Central memory CD8-positive, alpha-beta T cell (primary cell): ENCODE results near the gene CCNQ.

Source experiments
- ATAC-seq: fragments of 150-1000 bp; cut with Tn5 transposase; replicated peaks from 2 replicates; pipeline ENCODE4 v1.10.0; 2022; ENCODE audit warnings: mild to moderate bottlenecking, moderate FRiP score, moderate number of reproducible peaks; ENCODE audit not compliant: poor library complexity, severe bottlenecking; ENCODE audit errors: extremely low read depth
- DNase-seq, 2 donors: peaks; one replicate each; pipeline ENCODE4 v3.0.0; 2021; ENCODE audit warnings: low spot score in 2 of 2
- H3K27ac Mint-ChIP-seq: one replicate; pipeline ENCODE4 v1.8.0; 2022; ENCODE audit warnings: low read depth, mild to moderate bottlenecking, moderate library complexity, mixed read lengths
- H3K27me3 Mint-ChIP-seq: one replicate; pipeline ENCODE4 v1.8.0; 2022; ENCODE audit warnings: mixed read lengths
- H3K36me3 Mint-ChIP-seq: one replicate; pipeline ENCODE4 v1.8.0; 2022; ENCODE audit warnings: mild to moderate bottlenecking, moderate library complexity, mixed read lengths; ENCODE audit not compliant: insufficient read depth
- H3K4me1 Mint-ChIP-seq: one replicate; pipeline ENCODE4 v1.8.0; 2022; ENCODE audit warnings: mixed read lengths
- H3K4me3 Mint-ChIP-seq: one replicate; pipeline ENCODE4 v1.8.0; 2022; ENCODE audit warnings: mild to moderate bottlenecking, moderate library complexity, mixed read lengths
- H3K9me3 Mint-ChIP-seq: one replicate; pipeline ENCODE4 v1.8.0; 2022; ENCODE audit warnings: mixed read lengths

The CCNQ gene

DNA sequence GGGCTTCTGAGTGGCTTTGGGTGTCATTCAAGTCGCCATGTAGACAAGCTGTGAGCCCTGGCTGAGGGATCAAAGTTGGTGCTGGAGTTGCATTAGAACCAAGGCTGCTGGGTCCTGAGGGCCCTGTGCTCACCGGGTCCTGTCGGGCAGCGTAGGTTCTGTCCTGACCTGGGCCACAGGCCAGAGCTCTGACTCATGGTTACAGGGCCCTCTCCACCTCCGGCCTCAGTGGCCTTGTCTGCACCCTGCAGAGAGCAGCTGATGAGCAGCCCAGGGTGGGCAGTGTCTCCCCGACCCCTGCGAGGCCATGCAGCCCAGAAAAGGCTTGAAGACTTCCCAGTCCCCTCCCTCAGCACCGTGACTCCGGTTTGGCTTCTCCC lies 59.0 kb downstream of the CCNQ start:
- DNase-seq (no peak), ATAC-seq (no peak)
- Mint-ChIP-seq H3K4me1 (no peaks in the 10 kb centered on the region), H3K9me3 (no peaks in the 10 kb centered on the region), H3K36me3 (no peaks in the 10 kb centered on the region), H3K4me3 (no peak overlapping the region), H3K27ac (no peak overlapping the region), H3K27me3 (no peaks in the 10 kb centered on the region)

GRCh38 chrX:153539171-153539978 lies 59.6 kb downstream of the CCNQ start:
- H3K27me3 Mint-ChIP-seq = no peaks in the 10 kb centered on the region

DNA sequence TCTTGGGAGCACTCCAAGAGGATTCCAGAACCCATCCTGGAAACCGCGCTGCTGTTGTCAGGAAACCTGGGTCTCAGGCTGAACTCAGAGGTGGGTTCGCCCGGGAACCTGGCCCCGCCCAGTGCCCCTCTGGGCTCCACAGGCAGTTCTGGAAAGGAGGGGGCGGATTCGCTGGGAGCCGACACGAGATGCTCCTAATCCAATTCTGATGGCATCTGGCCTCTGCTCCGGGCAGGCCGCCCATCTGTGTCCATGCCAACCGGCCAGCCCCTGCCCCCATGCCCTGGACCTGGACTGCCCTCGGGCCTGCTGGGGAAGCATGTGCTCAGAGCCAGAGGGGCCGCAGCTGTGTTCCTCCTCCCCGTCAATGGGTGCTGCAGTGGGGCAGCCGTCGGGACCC lies 60.5 kb downstream of the CCNQ start:
- Mint-ChIP-seq H3K9me3 (no peaks in the 10 kb centered on the region), H3K36me3 (no peaks in the 10 kb centered on the region), H3K4me3 (no peak overlapping the region), H3K27ac (no peak overlapping the region), H3K4me1 (no peaks in the 10 kb centered on the region), H3K27me3 (no peaks in the 10 kb centered on the region)
- DNase-seq (no peak), ATAC-seq (no peak)

More at GRCh38 chrX:153539171-153539978, 59.6 kb downstream of the CCNQ start:
- Mint-ChIP-seq H3K4me3 (no peak overlapping the region), H3K9me3 (no peaks in the 10 kb centered on the region), H3K27ac (no peak overlapping the region), H3K4me1 (no peaks in the 10 kb centered on the region), H3K36me3 (no peaks in the 10 kb centered on the region)
- ATAC-seq (peak; percentile 64), DNase-seq (peak; percentile 15 to 49)
